Mesendoderm (in vitro differentiated cells): Measurements from ENCODE around the gene PGLYRP2.

Experiments
- DNase-seq: peaks from one replicate; pipeline ENCODE4 v3.0.0; 2013
- H2AK5ac ChIP-seq: 2 replicates; pipeline ENCODE4 v1.6.1; 2013; ENCODE audit warnings: low read length, inconsistent platforms
- H2BK120ac ChIP-seq: 2 replicates; pipeline ENCODE4 v1.6.1; 2013; ENCODE audit warnings: low read depth, mild to moderate bottlenecking, low read length, moderate library complexity, mixed read lengths
- H2BK15ac ChIP-seq: replicated peaks from 2 replicates; pipeline ENCODE4 v1.6.1; 2013; ENCODE audit warnings: low read depth, mild to moderate bottlenecking, moderate library complexity
- H2BK5ac ChIP-seq: 2 replicates; pipeline ENCODE4 v1.6.1; 2013; ENCODE audit warnings: low read length, inconsistent platforms
- H3K18ac ChIP-seq: 2 replicates; pipeline ENCODE4 v1.6.1; 2013; ENCODE audit warnings: mild to moderate bottlenecking, low read length, mixed read lengths
- H3K23ac ChIP-seq: one replicate; pipeline ENCODE4 v1.6.1; 2013; ENCODE audit warnings: low read length
- H3K27ac ChIP-seq: 2 replicates; pipeline ENCODE4 v1.5.1; 2013; ENCODE audit warnings: low read depth, mild to moderate bottlenecking, inconsistent platforms, low read length, moderate library complexity
- H3K27me3 ChIP-seq: 2 replicates; pipeline ENCODE4 v1.6.1; 2013; ENCODE audit warnings: low read length, control low read depth, mild to moderate bottlenecking, inconsistent platforms; ENCODE audit not compliant: insufficient read depth, poor library complexity
- H3K36me3 ChIP-seq: 2 replicates; pipeline ENCODE4 v1.6.1; 2013; ENCODE audit warnings: low read length, inconsistent platforms; ENCODE audit not compliant: control insufficient read depth, insufficient read depth
- H3K4ac ChIP-seq: one replicate; pipeline ENCODE4 v1.6.1; 2013; ENCODE audit warnings: low read depth, mild to moderate bottlenecking, low read length, moderate library complexity
- H3K4me1 ChIP-seq: 2 replicates; pipeline ENCODE4 v1.6.1; 2013; ENCODE audit warnings: low read depth, low read length, inconsistent platforms; ENCODE audit not compliant: control insufficient read depth
- H3K4me2 ChIP-seq: 2 replicates; pipeline ENCODE4 v1.6.1; 2013; ENCODE audit warnings: low read length
- H3K4me3 ChIP-seq: 2 replicates; pipeline ENCODE4 v1.5.1; 2013; ENCODE audit warnings: mild to moderate bottlenecking, low read length
- H3K56ac ChIP-seq: one replicate; pipeline ENCODE4 v1.6.1; 2013; ENCODE audit warnings: low read length
- H3K79me1 ChIP-seq: 2 replicates; pipeline ENCODE4 v1.6.1; 2013; ENCODE audit warnings: low read length, inconsistent platforms
- H3K79me2 ChIP-seq: 2 replicates; pipeline ENCODE4 v1.6.1; 2013; ENCODE audit warnings: mild to moderate bottlenecking, low read length; ENCODE audit not compliant: control insufficient read depth, insufficient read depth
- H3K9ac ChIP-seq: 2 replicates; pipeline ENCODE4 v1.6.1; 2013; ENCODE audit warnings: low read length, inconsistent platforms
- H4K5ac ChIP-seq: one replicate; pipeline ENCODE4 v1.6.1; 2013; ENCODE audit warnings: low read length
- H4K8ac ChIP-seq: one replicate; pipeline ENCODE4 v1.6.1; 2013; ENCODE audit warnings: low read depth, mild to moderate bottlenecking, control low read depth, low read length, moderate library complexity
- WGBS: extraction: QIAGEN DNeasy Blood & Tissue Kit; methylation state at CpG from one replicate; pipeline ENCODE4 v1.1.7; 2013; ENCODE audit warnings: low lambda C conversion rate, missing lambda C conversion rate; ENCODE audit not compliant: insufficient coverage; ENCODE audit errors: extremely low coverage; 5-methylcytosine and 5-hydroxymethylcytosine counted together

PGLYRP2 gene

DNA sequence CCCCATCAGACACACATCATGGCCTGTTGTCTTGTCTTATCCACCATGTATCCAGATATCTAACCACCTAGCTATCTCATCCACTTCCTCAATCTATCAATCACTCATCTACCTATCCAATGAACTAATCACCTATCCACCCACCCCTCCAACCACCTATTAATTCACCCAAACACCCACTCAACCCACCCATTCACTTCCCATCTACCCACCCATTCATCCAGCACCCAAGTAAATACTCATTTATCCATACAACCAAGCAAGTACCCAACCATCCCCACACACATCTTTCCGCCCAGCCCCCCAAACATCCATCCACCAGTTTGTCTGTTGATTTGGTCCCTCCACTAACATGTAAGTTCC, 28.8 kb downstream of the PGLYRP2 start:
- no peaks in the 10 kb centered on the region for H3K79me1 ChIP-seq
- H3K9ac ChIP-seq = no peak overlapping the region
- no peak overlapping the region for H3K4me3 ChIP-seq
- no peak overlapping the region for H2BK15ac ChIP-seq
- H3K4ac ChIP-seq = no peak overlapping the region
- no peak overlapping the region for H2AK5ac ChIP-seq
- WGBS = no CpG with 5 or more reads among the region's 1 CpG
- peaks cover 3% of the 10 kb centered on the region for H3K4me1 ChIP-seq
- H3K79me2 ChIP-seq = no peaks in the 10 kb centered on the region
- H2BK5ac ChIP-seq = no peak overlapping the region
- no peak overlapping the region for H3K27ac ChIP-seq
- H4K8ac ChIP-seq = no peak overlapping the region
- no peak overlapping the region for H2BK120ac ChIP-seq
- no peak for DNase-seq
- no peak overlapping the region for H3K18ac ChIP-seq
- H4K5ac ChIP-seq = no peak overlapping the region
- no peak overlapping the region for H3K23ac ChIP-seq
- H3K36me3 ChIP-seq = no peaks in the 10 kb centered on the region
- H3K56ac ChIP-seq = no peak overlapping the region
- no peak overlapping the region for H3K4me2 ChIP-seq
- peaks cover 2% of the 10 kb centered on the region for H3K27me3 ChIP-seq

DNA sequence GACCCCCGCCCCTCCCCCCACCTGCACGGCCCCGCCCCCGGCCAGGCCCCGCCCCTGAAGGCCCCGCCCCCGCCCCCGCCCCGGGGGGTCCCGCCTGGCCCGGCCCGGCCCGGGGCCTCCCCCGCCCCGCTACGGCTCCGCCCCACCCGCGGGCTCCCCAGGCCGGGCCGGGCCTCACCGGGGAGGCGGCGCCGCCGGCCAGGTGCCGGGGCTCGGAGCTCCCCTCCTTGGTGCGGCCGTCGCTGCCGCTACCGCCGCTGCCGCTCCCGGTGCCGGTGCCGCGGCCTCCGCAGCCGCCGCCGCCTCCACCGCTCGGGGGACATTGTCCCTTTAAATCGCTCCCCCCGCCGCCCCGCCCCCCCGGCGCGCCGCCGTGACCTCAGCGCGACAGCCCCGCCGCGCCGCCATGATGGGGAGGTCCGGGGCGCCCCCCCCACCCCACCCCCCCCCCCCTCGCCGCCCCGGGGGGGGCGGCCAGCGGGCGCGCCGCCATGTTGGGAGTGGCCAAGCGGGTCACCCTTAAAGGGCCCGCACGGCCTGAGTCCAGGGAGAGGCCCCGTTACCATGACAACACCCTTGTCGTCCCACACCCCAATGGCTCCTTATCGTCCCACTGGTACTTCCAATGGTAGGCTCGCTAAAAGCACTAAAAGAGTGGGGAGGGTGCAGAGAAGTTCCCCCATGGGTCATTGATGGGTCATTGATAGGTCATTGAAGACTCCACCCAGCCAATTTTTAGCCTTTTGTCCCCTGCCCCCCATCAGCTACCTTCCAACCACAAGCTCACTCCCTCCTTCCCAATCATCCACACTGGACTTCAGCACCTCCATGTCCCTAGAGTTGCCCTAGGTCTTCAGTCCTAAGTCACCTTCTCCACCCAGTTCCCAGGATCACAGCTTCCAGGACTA, 29.4 kb downstream of the PGLYRP2 start, which contains the start of gene WIZ:
Gene WIZ (minus strand): TSS at position 337 of the 908 bp plus-strand sequence. CDS start 1,649 bp downstream, outside the sequence.
- Histone ChIP-seq H2BK15ac (no peak within 1 kb of the TSS), H2BK5ac (no peak within 1 kb of the TSS), H3K4me2 (peak within 1 kb of the TSS; percentile 68), H2BK120ac (no peak within 1 kb of the TSS), H3K4me3 (peak within 1 kb of the TSS; percentile 15), H3K27ac (no peak within 1 kb of the TSS), H3K4me1 (peaks cover 3% of the 10 kb centered on the region), H3K56ac (peak within 1 kb of the TSS; percentile 83), H3K27me3 (peaks cover 2% of the 10 kb centered on the region), H3K79me1 (no peaks in the 10 kb centered on the region), H3K36me3 (no peaks in the 10 kb centered on the region), H3K18ac (peak within 1 kb of the TSS; percentile 69), H2AK5ac (no peak within 1 kb of the TSS), H3K79me2 (no peaks in the 10 kb centered on the region), H3K23ac (no peak within 1 kb of the TSS), H4K8ac (no peak within 1 kb of the TSS), H4K5ac (no peak within 1 kb of the TSS), H3K9ac (peak within 1 kb of the TSS; percentile 55), H3K4ac (no peak within 1 kb of the TSS)
- DNase-seq = peak; percentile 73
- no CpG with 5 or more reads among the region's 77 CpGs for WGBS

DNA sequence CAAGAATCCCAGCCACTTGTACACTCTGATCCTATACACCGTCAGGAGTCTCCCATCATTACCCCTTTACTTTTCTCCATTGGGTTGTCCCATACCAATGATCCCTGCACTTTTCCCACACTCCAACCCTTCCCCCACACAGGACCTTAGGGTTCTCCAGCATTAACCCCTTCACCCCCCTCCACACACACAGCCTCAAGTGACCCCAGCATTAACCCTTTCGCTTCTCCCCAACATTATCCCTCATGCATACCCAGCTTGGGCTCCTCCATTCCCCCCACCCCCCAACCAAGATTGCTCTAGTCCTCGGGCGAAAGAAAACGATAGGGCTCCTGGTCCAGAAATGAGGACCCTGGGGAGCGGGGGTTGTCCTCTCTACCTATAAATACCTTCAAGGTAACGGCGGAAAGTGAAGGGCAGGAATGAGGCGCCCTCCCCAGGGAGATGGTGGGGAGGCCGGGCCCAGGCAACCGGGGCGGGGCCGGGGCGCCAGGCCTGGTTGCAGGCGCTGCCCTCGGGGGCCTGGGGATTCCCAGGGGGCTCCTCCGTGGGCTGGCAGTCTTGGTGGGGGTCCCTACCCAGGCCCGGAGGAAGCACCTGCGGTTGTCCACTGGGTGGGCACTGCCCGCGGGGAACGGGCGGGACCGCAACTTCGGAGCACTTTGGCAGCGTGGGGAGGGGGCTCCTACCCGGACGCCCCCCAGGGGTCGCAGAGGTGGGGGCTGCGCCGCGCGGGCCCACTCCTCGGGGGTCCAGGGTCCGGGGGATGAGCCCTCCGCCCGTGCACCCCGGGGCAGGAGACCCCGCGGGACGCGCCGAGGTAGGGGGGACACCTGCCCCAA, 30.3 kb downstream of the PGLYRP2 start:
- H3K4me3 ChIP-seq = peak overlapping the region; percentile 15
- H3K23ac ChIP-seq = no peak overlapping the region
- peaks cover 3% of the 10 kb centered on the region for H3K4me1 ChIP-seq
- H2BK120ac ChIP-seq = no peak overlapping the region
- DNase-seq = no peak
- no peak overlapping the region for H3K27ac ChIP-seq
- no peak overlapping the region for H2BK15ac ChIP-seq
- H2BK5ac ChIP-seq = no peak overlapping the region
- peak overlapping the region; percentile 68 for H3K4me2 ChIP-seq
- H3K9ac ChIP-seq = peak overlapping the region; percentile 40
- WGBS = no CpG with 5 or more reads among the region's 43 CpGs
- H3K18ac ChIP-seq = no peak overlapping the region
- H3K27me3 ChIP-seq = peaks cover 2% of the 10 kb centered on the region
- no peaks in the 10 kb centered on the region for H3K36me3 ChIP-seq
- no peak overlapping the region for H2AK5ac ChIP-seq
- no peaks in the 10 kb centered on the region for H3K79me1 ChIP-seq
- H3K56ac ChIP-seq = peak overlapping the region; percentile 49
- no peak overlapping the region for H4K8ac ChIP-seq
- no peak overlapping the region for H4K5ac ChIP-seq
- no peaks in the 10 kb centered on the region for H3K79me2 ChIP-seq
- H3K4ac ChIP-seq = no peak overlapping the region

DNA sequence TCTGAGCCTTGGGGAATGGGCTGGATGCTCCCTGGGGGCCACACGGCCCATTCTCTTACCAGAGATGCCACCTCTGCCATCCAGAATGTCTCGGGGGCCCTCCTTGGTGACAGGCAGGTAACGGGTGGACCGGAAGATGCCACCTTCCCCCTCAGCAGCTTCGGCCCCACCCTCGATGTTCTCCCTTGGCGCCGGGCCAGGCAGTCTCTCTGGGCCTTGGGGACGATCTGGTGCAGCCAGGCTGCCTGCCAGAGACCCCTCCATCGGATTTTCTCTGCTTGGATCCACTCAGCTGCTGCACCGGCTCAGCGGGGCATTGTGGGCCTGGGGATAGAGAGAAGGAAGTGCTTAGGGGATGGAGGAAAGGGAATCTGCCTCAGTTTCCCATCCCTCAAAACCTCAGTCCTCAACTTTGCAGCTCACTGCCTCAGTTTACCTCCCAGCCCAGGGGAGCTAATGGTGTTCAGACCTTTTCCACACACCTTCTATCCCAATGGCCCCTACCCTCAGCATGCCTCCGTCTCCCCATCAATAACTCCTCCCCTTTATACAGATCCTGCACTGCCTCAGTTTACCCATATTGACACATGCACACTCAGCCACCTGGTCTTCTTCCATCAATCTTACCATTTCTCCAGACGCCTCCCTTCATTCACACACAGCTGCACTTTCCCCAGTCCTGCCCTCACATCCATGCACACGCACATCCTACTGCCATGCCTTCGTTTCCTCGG, 31.1 kb downstream of the PGLYRP2 start:
- H3K79me1 ChIP-seq = no peaks in the 10 kb centered on the region
- H3K4me2 ChIP-seq = no peak overlapping the region
- no peak overlapping the region for H3K56ac ChIP-seq
- H2AK5ac ChIP-seq = no peak overlapping the region
- DNase-seq = no peak
- no peak overlapping the region for H4K5ac ChIP-seq
- no peaks in the 10 kb centered on the region for H3K36me3 ChIP-seq
- no peak overlapping the region for H2BK120ac ChIP-seq
- no peak overlapping the region for H3K4me3 ChIP-seq
- no CpG with 5 or more reads among the region's 17 CpGs for WGBS
- no peak overlapping the region for H4K8ac ChIP-seq
- H3K4ac ChIP-seq = no peak overlapping the region
- no peak overlapping the region for H3K23ac ChIP-seq
- no peak overlapping the region for H2BK15ac ChIP-seq
- no peaks in the 10 kb centered on the region for H3K27me3 ChIP-seq
- H2BK5ac ChIP-seq = no peak overlapping the region
- H3K18ac ChIP-seq = no peak overlapping the region
- H3K27ac ChIP-seq = no peak overlapping the region
- H3K4me1 ChIP-seq = peaks cover 3% of the 10 kb centered on the region
- H3K9ac ChIP-seq = no peak overlapping the region
- H3K79me2 ChIP-seq = no peaks in the 10 kb centered on the region

DNA sequence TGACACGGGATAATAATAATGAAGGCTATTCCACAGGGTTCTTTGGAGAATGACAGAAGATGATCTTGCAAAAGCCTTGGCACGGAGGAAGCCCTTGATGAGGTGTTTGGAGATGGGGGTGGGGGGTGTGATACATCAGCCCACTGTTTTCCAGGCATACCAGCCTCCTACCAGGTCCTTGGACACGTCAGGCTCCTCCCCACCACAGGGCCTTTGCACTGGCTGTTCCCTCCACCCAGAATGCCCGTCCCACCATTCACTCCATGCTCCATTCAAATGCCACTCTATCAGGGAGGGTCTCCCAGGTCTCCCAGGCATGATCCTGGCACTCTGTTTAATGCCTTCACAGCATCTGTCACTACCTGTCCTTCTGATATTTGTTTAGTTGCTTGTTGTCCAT, 32.2 kb downstream of the PGLYRP2 start:
- no peak overlapping the region for H4K5ac ChIP-seq
- H3K4me2 ChIP-seq = no peak overlapping the region
- H3K23ac ChIP-seq = no peak overlapping the region
- H3K4me1 ChIP-seq = peaks cover 3% of the 10 kb centered on the region
- no peak overlapping the region for H3K4ac ChIP-seq
- no peak overlapping the region for H2BK15ac ChIP-seq
- no peaks in the 10 kb centered on the region for H3K27me3 ChIP-seq
- no peaks in the 10 kb centered on the region for H3K79me2 ChIP-seq
- no peak overlapping the region for H2BK120ac ChIP-seq
- H3K9ac ChIP-seq = no peak overlapping the region
- no peak overlapping the region for H2BK5ac ChIP-seq
- no peaks in the 10 kb centered on the region for H3K36me3 ChIP-seq
- no peak overlapping the region for H4K8ac ChIP-seq
- no peak overlapping the region for H2AK5ac ChIP-seq
- no peak for DNase-seq
- no peak overlapping the region for H3K56ac ChIP-seq
- no peaks in the 10 kb centered on the region for H3K79me1 ChIP-seq
- no peak overlapping the region for H3K4me3 ChIP-seq
- no CpG with 5 or more reads among the region's 4 CpGs for WGBS
- no peak overlapping the region for H3K27ac ChIP-seq
- H3K18ac ChIP-seq = no peak overlapping the region
